ENCODE data around the gene MRPS18A. TPM values are rescaled to one million over a fixed set of nuclear protein-coding genes. Genes with fewer than 3 reads are reported as not detected.

MRPS18A gene
- total RNA-seq, 4 donors from 2014 or later: 30.7 to 47.4 (median 37.1) TPM

- H3K4me3 ChIP-seq: no peak overlapping the region
- no peaks in the 10 kb centered on the region for H3K9me3 ChIP-seq
- intact Hi-C loops (cut with DNase I): no loop called here
- WGBS: 81% methylated on average over 16 of the region's 16 CpGs
- TF ChIP-seq POLR2A (IDR thresholded peaks at IDR 0.05; ENCODE audit: low read depth) (no peak), POLR2AphosphoS5 (IDR thresholded peaks at IDR 0.05) (no peak), EP300 (IDR thresholded peaks at IDR 0.05) (no peak)
- TF ChIP-seq, protein P1, sequence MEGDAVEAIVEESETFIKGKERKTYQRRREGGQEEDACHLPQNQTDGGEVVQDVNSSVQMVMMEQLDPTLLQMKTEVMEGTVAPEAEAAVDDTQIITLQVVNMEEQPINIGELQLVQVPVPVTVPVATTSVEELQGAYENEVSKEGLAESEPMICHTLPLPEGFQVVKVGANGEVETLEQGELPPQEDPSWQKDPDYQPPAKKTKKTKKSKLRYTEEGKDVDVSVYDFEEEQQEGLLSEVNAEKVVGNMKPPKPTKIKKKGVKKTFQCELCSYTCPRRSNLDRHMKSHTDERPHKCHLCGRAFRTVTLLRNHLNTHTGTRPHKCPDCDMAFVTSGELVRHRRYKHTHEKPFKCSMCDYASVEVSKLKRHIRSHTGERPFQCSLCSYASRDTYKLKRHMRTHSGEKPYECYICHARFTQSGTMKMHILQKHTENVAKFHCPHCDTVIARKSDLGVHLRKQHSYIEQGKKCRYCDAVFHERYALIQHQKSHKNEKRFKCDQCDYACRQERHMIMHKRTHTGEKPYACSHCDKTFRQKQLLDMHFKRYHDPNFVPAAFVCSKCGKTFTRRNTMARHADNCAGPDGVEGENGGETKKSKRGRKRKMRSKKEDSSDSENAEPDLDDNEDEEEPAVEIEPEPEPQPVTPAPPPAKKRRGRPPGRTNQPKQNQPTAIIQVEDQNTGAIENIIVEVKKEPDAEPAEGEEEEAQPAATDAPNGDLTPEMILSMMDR (IDR thresholded peaks at IDR 0.05): no peak
- H3K27ac ChIP-seq (replicated peaks in 1 of 4): peak overlapping the region in 3 of 4 donors; percentile 10 to 53 (median 25)
- peaks cover 36 to 73% (median 64%) of the 10 kb centered on the region in 4 donors for H3K36me3 ChIP-seq
- no peak for DNase-seq (ENCODE audit: extremely low spot score)
- H3K27me3 ChIP-seq: no peaks in the 10 kb centered on the region
- peaks cover 32 to 57% (median 51%) of the 10 kb centered on the region in 4 donors for H3K4me1 ChIP-seq
Observed at GRCh38 chr6:43671801-43672690, 15.5 kb downstream of the MRPS18A start.

GRCh38 chr6:43671011-43671800, 16.4 kb downstream of the MRPS18A start:
- peaks cover 32 to 59% (median 53%) of the 10 kb centered on the region in 4 donors for H3K4me1 ChIP-seq
- peak overlapping the region in 3 of 4 donors; percentile 10 to 53 (median 25) for H3K27ac ChIP-seq (replicated peaks in 1 of 4)
- intact Hi-C loops (cut with DNase I): no loop called here
- H3K9me3 ChIP-seq: no peaks in the 10 kb centered on the region
- no peak for DNase-seq (ENCODE audit: extremely low spot score)
- no peaks in the 10 kb centered on the region for H3K27me3 ChIP-seq
- TF ChIP-seq POLR2AphosphoS5 (IDR thresholded peaks at IDR 0.05) (no peak), EP300 (IDR thresholded peaks at IDR 0.05) (no peak), POLR2A (IDR thresholded peaks at IDR 0.05; ENCODE audit: low read depth) (no peak)
- TF ChIP-seq, protein P1 (IDR thresholded peaks at IDR 0.05): no peak
- peaks cover 29 to 65% (median 56%) of the 10 kb centered on the region in 4 donors for H3K36me3 ChIP-seq
- no peak overlapping the region for H3K4me3 ChIP-seq
- 90% methylated on average over 8 of the region's 8 CpGs for WGBS

- no peaks in the 10 kb centered on the region for H3K9me3 ChIP-seq
- no peak for DNase-seq (ENCODE audit: extremely low spot score)
- H3K27ac ChIP-seq (replicated peaks in 1 of 4): peak overlapping the region in 1 of 4 donors; percentile 25
- no peaks in the 10 kb centered on the region for H3K27me3 ChIP-seq
- WGBS: 97% methylated on average over 6 of the region's 6 CpGs
- H3K36me3 ChIP-seq: peaks cover 29 to 59% (median 50%) of the 10 kb centered on the region in 4 donors
- H3K4me1 ChIP-seq: peaks cover 32 to 59% (median 53%) of the 10 kb centered on the region in 4 donors
- intact Hi-C loops (cut with DNase I): no loop called here
- TF ChIP-seq, protein P1 (IDR thresholded peaks at IDR 0.05): no peak
- TF ChIP-seq POLR2A (IDR thresholded peaks at IDR 0.05; ENCODE audit: low read depth) (no peak), EP300 (IDR thresholded peaks at IDR 0.05) (no peak), POLR2AphosphoS5 (IDR thresholded peaks at IDR 0.05) (no peak)
- no peak overlapping the region for H3K4me3 ChIP-seq
Observed at GRCh38 chr6:43670623-43670986, 17.0 kb downstream of the MRPS18A start.

GRCh38 chr6:43669922-43670622, 17.5 kb downstream of the MRPS18A start:
- no peak overlapping the region for H3K4me3 ChIP-seq
- peaks cover 32 to 59% (median 53%) of the 10 kb centered on the region in 4 donors for H3K4me1 ChIP-seq
- no peaks in the 10 kb centered on the region for H3K27me3 ChIP-seq
- WGBS: 84% methylated on average over 5 of the region's 6 CpGs
- H3K9me3 ChIP-seq: no peaks in the 10 kb centered on the region
- H3K27ac ChIP-seq (replicated peaks in 1 of 4): peak overlapping the region; percentile 25 to 49 (median 45)
- TF ChIP-seq EP300 (IDR thresholded peaks at IDR 0.05): no peak
- TF ChIP-seq POLR2AphosphoS5 (IDR thresholded peaks at IDR 0.05): no peak
- no peak for TF ChIP-seq POLR2A (IDR thresholded peaks at IDR 0.05; ENCODE audit: low read depth)
- TF ChIP-seq, protein P1 (IDR thresholded peaks at IDR 0.05): no peak
- peaks cover 24 to 53% (median 44%) of the 10 kb centered on the region in 4 donors for H3K36me3 ChIP-seq
- intact Hi-C loops (cut with DNase I): loop anchor here (5.0 kb wide), 1 partner anchor 97 kb away; no protein-coding TSS in a partner anchor
- DNase-seq (ENCODE audit: extremely low spot score): no peak
